Bronchial epithelial cell (primary cell): Measurements from ENCODE around the gene MYO5A. TPM values are rescaled to one million over a fixed set of nuclear protein-coding genes. Genes with fewer than 3 reads are reported as not detected.
A peak's percentile ranks its signal among the peaks of the same experiment; 100 is the strongest.

Source experiments
- DNase-seq: peaks from one replicate; pipeline ENCODE4 v3.0.0-alpha.2; 2010; ENCODE audit warnings: low read depth
- FAIRE-seq: peaks from 2 replicates; lab custom pipeline; 2011; peaks lifted over from hg19 to GRCh38; lab: Jason Lieb, UNC
- H3K27me3 ChIP-seq: 2 replicates; pipeline ENCODE4 v1.5.1; 2011; ENCODE audit warnings: low read length; ENCODE audit not compliant: control insufficient read depth, insufficient read depth
- H3K36me3 ChIP-seq: 2 replicates; pipeline ENCODE4 v1.5.1; 2011; ENCODE audit warnings: low read length; ENCODE audit not compliant: control insufficient read depth, insufficient read depth
- H3K4me3 ChIP-seq: 2 replicates; pipeline ENCODE4 v1.5.1; 2011; ENCODE audit warnings: mild to moderate bottlenecking, low read depth, low read length, control low read depth
- CTCF ChIP-seq: IDR thresholded peaks from 2 replicates; pipeline ENCODE4 v1.5.1; 2011; ENCODE audit warnings: mild to moderate bottlenecking, moderate library complexity, low read length, control low read depth, inconsistent platforms; ENCODE audit not compliant: insufficient read depth, severe bottlenecking
- total RNA-seq: library from RNA; depleted of rRNA; stranded (reverse); fragments of >200 nt; gene quantifications from 2 replicates; pipeline ENCODE4 v1.2.1, GENCODE V29; 2014

MYO5A gene
- total RNA-seq, 1 donor from 2014 or later, result 29.5 TPM

GRCh38 chr15:52262364-52262763, 266.3 kb downstream of the MYO5A start:
- peak; percentile 29 for DNase-seq
- no peak for FAIRE-seq
- H3K27me3 ChIP-seq, result no peaks in the 10 kb centered on the region
- no peak overlapping the region for H3K4me3 ChIP-seq
- no peak for TF ChIP-seq CTCF
- peaks cover 16% of the 10 kb centered on the region for H3K36me3 ChIP-seq

GRCh38 chr15:52261498-52262242, 267.0 kb downstream of the MYO5A start:
- H3K36me3 ChIP-seq, result peaks cover 11% of the 10 kb centered on the region
- H3K4me3 ChIP-seq, result no peak overlapping the region
- DNase-seq, result peak; percentile 87
- no peak for TF ChIP-seq CTCF
- peak; percentile 90 for FAIRE-seq
- H3K27me3 ChIP-seq, result no peaks in the 10 kb centered on the region

- Histone ChIP-seq H3K27me3 (no peaks in the 10 kb centered on the region), H3K36me3 (peaks cover 8% of the 10 kb centered on the region), H3K4me3 (no peak overlapping the region)
- no peak for TF ChIP-seq CTCF
- no peak for DNase-seq
- no peak for FAIRE-seq
These were observed 267.7 kb downstream of the MYO5A start for GRCh38 chr15:52261026-52261425.

GRCh38 chr15:52259503-52259902, 269.2 kb downstream of the MYO5A start:
- Histone ChIP-seq H3K4me3 (no peak overlapping the region), H3K27me3 (no peaks in the 10 kb centered on the region), H3K36me3 (peaks cover 6% of the 10 kb centered on the region)
- DNase-seq (no peak), FAIRE-seq (no peak)
- TF ChIP-seq CTCF, result no peak

- FAIRE-seq (no peak), DNase-seq (no peak)
- Histone ChIP-seq H3K4me3 (no peak overlapping the region), H3K36me3 (peaks cover 8% of the 10 kb centered on the region), H3K27me3 (no peaks in the 10 kb centered on the region)
- TF ChIP-seq CTCF, result no peak
These were observed 270.2 kb downstream of the MYO5A start for GRCh38 chr15:52258461-52258860.

- TF ChIP-seq CTCF, result no peak
- FAIRE-seq (no peak), DNase-seq (peak; percentile 30)
- peaks cover 7% of the 10 kb centered on the region for H3K36me3 ChIP-seq
- H3K27me3 ChIP-seq, result no peaks in the 10 kb centered on the region
- no peak overlapping the region for H3K4me3 ChIP-seq
These were observed 271.0 kb downstream of the MYO5A start for GRCh38 chr15:52257734-52258062.
